ENCODE measurements around the gene UBASH3A.

GRCh38 chr21:42393443-42393950 is 10.2 kb upstream of the UBASH3A start:
- TF ChIP-seq, protein P1, sequence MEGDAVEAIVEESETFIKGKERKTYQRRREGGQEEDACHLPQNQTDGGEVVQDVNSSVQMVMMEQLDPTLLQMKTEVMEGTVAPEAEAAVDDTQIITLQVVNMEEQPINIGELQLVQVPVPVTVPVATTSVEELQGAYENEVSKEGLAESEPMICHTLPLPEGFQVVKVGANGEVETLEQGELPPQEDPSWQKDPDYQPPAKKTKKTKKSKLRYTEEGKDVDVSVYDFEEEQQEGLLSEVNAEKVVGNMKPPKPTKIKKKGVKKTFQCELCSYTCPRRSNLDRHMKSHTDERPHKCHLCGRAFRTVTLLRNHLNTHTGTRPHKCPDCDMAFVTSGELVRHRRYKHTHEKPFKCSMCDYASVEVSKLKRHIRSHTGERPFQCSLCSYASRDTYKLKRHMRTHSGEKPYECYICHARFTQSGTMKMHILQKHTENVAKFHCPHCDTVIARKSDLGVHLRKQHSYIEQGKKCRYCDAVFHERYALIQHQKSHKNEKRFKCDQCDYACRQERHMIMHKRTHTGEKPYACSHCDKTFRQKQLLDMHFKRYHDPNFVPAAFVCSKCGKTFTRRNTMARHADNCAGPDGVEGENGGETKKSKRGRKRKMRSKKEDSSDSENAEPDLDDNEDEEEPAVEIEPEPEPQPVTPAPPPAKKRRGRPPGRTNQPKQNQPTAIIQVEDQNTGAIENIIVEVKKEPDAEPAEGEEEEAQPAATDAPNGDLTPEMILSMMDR (optimal IDR thresholded peaks at IDR 0.05 in 1 of 3, IDR thresholded peaks at IDR 0.05 in 1 of 3, conservative IDR thresholded peaks at IDR 0.05 in 1 of 3; ENCODE audit: extremely low read depth in 1 of 3, insufficient read depth in 2 of 3, low read length in 3 of 3) = no peak
- no peak for TF ChIP-seq EZH2 (IDR thresholded peaks at IDR 0.05; ENCODE audit: low read length)
